Measurements from ENCODE around the gene LY9.

GRCh38 chr1:160874935-160875334, 79.0 kb downstream of the LY9 start:
- TF ChIP-seq CTCF (IDR thresholded peaks at IDR 0.05) (no peak), EZH2 (IDR thresholded peaks at IDR 0.05) (no peak)

Data from neural progenitor cell (in vitro differentiated cells).